GM21390 (cell line): ENCODE measurements around the gene TSEN54.

Experiments used
- ATAC-seq: cut with Tn5 transposase; IDR thresholded peaks from one replicate; pipeline ENCODE4 v1.9.1; 2021; ENCODE audit not compliant: unreplicated experiment

The TSEN54 gene

GRCh38 chr17:75542229-75542628 is 25.9 kb downstream of the TSEN54 start:
- ATAC-seq = no peak

GRCh38 chr17:75542728-75543336 is 26.5 kb downstream of the TSEN54 start:
- no peak for ATAC-seq

- ATAC-seq = no peak
Measured at GRCh38 chr17:75544250-75544649, 27.9 kb downstream of the TSEN54 start.

GRCh38 chr17:75546181-75546580 is 29.9 kb downstream of the TSEN54 start:
- no peak for ATAC-seq

GRCh38 chr17:75547091-75547490 is 30.8 kb downstream of the TSEN54 start:
- no peak for ATAC-seq

GRCh38 chr17:75548813-75549212 is 32.5 kb downstream of the TSEN54 start:
- no peak for ATAC-seq

- no peak for ATAC-seq
Measured at GRCh38 chr17:75549246-75550138, 33.2 kb downstream of the TSEN54 start.

GRCh38 chr17:75550139-75550465 is 33.8 kb downstream of the TSEN54 start:
- no peak for ATAC-seq

- no peak for ATAC-seq
Measured at GRCh38 chr17:75551266-75551665, 34.9 kb downstream of the TSEN54 start.

GRCh38 chr17:75552425-75553294 is 36.3 kb downstream of the TSEN54 start:
- ATAC-seq = no peak

- no peak for ATAC-seq
Measured at GRCh38 chr17:75553295-75554110, 37.2 kb downstream of the TSEN54 start.

- no peak for ATAC-seq
Measured at GRCh38 chr17:75555679-75556153, 39.4 kb downstream of the TSEN54 start.

GRCh38 chr17:75557075-75557851 is 40.9 kb downstream of the TSEN54 start:
- no peak for ATAC-seq

GRCh38 chr17:75557852-75558665 is 41.7 kb downstream of the TSEN54 start:
- no peak for ATAC-seq

- ATAC-seq = no peak
Measured at GRCh38 chr17:75558666-75559530, 42.6 kb downstream of the TSEN54 start.

- no peak for ATAC-seq
Measured at GRCh38 chr17:75559958-75560533, 43.7 kb downstream of the TSEN54 start.

- ATAC-seq = no peak
Measured at GRCh38 chr17:75561927-75562603, 45.7 kb downstream of the TSEN54 start.
